Fibroblast of mammary gland (primary cell): ENCODE results near the gene KLHL29.

Experiments
- DNase-seq: peaks from one replicate; pipeline ENCODE4 v3.0.0-alpha.2; 2010; ENCODE audit warnings: low read depth
- H3K4me3 ChIP-seq: 2 replicates; pipeline ENCODE4 v1.5.1; 2011; ENCODE audit warnings: low read depth, mild to moderate bottlenecking, low read length, moderate library complexity; ENCODE audit not compliant: control insufficient read depth
- TF ChIP-seq, protein P1 (sequence below): conservative IDR thresholded peaks from 2 replicates; pipeline ENCODE4 v1.5.1; 2011; ENCODE audit warnings: low read depth, low read length, inconsistent platforms; ENCODE audit not compliant: control insufficient read depth, insufficient read depth

The KLHL29 gene

DNA sequence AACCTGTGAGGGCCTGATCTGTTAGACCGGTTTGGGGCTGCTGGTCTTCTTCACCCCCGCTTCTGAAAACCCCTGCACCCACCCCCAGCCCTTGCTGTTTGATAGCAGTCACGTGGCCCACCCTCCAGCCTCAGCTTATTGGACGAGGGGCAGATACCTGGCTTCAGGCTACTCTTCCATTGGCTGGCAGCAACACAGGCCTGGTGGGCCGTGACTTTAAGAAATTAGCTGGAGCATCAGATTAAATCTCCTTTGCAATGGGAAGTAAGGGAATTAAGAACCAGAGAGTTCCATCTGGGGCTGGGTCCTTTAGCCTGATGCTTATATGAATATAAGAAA, 107.3 kb downstream of the KLHL29 start:
- DNase-seq, result no peak
- H3K4me3 ChIP-seq, result no peak overlapping the region
- TF ChIP-seq, protein P1, sequence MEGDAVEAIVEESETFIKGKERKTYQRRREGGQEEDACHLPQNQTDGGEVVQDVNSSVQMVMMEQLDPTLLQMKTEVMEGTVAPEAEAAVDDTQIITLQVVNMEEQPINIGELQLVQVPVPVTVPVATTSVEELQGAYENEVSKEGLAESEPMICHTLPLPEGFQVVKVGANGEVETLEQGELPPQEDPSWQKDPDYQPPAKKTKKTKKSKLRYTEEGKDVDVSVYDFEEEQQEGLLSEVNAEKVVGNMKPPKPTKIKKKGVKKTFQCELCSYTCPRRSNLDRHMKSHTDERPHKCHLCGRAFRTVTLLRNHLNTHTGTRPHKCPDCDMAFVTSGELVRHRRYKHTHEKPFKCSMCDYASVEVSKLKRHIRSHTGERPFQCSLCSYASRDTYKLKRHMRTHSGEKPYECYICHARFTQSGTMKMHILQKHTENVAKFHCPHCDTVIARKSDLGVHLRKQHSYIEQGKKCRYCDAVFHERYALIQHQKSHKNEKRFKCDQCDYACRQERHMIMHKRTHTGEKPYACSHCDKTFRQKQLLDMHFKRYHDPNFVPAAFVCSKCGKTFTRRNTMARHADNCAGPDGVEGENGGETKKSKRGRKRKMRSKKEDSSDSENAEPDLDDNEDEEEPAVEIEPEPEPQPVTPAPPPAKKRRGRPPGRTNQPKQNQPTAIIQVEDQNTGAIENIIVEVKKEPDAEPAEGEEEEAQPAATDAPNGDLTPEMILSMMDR, result no peak

DNA sequence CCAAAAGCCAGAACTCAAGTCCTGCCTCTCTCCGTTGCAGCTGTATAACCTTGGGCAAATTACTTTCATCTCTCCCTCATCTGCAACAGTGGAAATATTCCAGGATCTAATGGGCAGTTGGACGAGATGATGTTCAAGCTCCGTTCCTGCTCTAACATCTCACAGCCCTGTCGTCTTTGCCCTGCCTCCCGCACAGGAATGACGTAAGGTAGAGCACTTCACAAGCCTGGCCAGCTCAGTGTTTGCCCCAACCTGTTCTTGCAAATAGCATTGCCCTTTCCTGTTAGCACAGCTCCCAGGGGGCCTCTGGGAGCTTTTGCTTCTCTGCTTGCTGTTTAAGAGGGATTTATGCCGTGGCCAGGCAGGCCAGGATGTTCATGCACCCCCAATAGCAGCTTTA, 107.9 kb downstream of the KLHL29 start:
- TF ChIP-seq, protein P1, result no peak
- H3K4me3 ChIP-seq, result no peak overlapping the region
- peak; percentile 10 for DNase-seq

DNA sequence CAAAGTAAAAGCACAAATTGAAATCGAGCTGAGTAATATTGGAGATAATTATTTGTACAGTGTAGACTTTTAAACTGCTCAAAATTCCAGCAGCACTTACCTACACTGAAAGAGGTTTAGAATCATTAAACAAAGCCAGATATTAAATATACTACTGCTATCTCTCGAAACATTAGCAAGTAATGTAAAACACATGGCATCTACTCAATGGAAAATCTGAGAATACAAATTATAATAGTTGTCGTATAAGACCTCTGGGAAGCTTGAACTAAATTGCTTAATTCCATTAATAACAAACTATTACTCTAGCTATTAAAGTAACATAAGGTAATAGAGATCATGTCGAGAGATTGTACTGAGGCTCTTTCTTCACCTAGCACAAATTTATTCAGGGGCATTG, 108.9 kb downstream of the KLHL29 start:
- H3K4me3 ChIP-seq, result no peak overlapping the region
- TF ChIP-seq, protein P1, result no peak
- DNase-seq, result no peak

GRCh38 chr2:23494286-23494685, 109.3 kb downstream of the KLHL29 start:
- TF ChIP-seq, protein P1, result no peak
- no peak for DNase-seq
- no peak overlapping the region for H3K4me3 ChIP-seq

DNA sequence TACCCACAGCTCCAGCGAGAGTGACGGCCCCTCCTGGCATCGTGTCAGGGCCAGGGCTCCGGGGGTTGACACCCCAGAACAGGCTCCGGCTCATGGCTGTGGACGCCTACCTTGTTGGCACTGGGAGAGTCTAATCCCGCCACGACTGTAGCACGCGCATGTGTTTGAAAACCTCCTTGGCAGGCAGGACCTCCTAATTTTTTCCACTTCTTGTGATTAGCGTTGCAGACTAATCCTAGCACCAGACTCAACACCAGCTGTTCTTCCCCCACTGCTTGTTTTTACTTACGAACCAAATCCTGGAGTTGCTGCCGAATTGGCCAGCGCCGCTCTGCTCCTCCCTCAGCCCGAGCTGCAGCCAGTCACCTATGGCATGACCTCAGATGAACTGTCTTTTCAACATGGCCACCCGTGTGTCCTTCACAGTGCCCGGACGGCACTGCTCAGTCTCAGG, 110.7 kb downstream of the KLHL29 start:
- TF ChIP-seq, protein P1, result no peak
- DNase-seq, result no peak
- no peak overlapping the region for H3K4me3 ChIP-seq

DNA sequence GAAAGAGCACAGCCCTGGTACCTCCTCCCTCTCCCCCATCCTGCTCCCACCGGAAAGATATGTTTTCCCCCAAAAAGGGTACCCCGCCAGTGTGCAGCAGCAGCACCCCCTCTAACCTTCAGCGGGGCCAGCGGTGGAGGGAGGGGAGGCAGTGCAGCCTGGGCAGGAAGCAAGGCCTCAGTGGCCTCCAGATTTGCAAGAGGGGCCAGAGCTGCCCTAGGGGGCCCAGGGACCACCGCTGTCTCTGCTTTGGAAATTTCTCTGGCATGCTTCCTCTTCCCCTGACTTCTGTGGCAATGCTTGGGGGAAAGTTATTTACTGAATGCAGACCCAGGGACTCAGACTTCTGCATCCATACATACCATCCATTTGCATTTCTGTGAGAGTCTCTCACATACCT, 111.5 kb downstream of the KLHL29 start:
- no peak overlapping the region for H3K4me3 ChIP-seq
- TF ChIP-seq, protein P1, result no peak
- no peak for DNase-seq

DNA sequence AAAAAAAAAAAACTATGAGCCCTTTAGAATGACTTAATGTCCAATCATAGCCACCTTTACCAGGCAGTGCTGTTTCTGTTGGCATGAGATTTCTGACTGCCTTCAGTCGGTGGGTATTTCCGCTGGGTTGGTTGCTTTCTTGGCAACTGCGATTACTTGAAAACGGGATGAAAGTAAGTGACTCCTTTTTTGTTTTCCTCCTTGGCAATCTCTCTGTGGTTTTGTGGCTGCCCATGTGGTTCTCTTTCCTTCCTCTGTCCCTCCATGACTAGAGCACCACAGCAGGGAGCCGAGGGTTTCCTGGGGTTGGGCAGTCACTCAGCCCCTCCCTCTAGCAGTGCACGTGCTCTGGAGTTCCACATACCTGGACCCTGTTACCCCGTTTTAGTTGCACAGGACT, 112.1 kb downstream of the KLHL29 start:
- peak; percentile 44 for DNase-seq
- no peak overlapping the region for H3K4me3 ChIP-seq
- TF ChIP-seq, protein P1, result no peak
